ENCODE data around the gene SMARCA2. TPM values are rescaled to one million over a fixed set of nuclear protein-coding genes. Genes with fewer than 3 reads are reported as not detected.

Gene SMARCA2
- total and polyA plus RNA-seq, 10 of the 15 experiments (the other 5 are each of a cell fraction or from before 2014, with no cell fraction given), result 100 to 392 (median 204) TPM

DNA sequence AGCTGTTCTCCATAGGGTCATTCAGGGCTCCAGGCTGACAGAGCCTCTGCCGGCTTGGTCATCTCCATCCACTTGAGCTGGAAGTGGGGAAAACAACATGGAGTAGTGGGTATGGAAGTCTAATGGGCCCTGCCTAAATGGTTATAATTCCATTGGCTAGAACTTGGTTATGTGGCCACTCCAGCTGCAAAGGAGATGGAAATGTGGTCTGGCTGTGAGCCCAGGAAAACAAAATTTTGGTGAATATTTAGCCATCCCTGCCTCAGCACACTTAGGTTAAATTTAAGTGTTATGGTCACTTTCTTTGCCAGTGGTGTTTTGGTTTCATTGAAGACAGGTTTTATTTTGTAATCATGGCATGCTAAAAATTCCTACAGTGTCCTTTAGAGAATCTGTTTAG is 112.3 kb downstream of the SMARCA2 start:
- peaks cover 44% of the 10 kb centered on the region for H3K79me2 ChIP-seq (ENCODE audit: control insufficient read depth, insufficient read depth, low read length)

DNA sequence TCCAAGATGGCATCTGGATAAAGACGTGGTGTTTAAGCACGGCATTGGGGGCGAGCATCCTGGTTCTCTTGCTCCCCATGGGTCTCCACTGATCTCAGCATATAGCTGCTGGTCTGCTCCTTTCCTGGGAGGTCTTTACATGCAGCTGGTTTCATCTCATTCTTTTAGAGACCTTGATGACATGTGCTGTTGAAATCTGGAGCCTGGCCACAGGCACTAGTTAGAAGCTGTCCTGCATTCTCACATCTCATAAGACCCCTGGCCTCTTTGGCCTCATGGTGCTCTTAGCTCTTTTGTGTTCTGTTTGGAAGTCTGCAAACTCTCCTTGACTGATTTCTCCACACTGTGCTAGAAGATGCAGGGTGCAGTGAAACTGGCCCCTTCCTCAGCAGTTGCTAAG is 113.0 kb downstream of the SMARCA2 start:
- BruUV-seq (replicated peaks), result no TSS peak
- Histone ChIP-seq H2AFZ (ENCODE audit: control insufficient read depth, low read depth, low read length) (no peak overlapping the region), H3K9me3 (replicated peaks; ENCODE audit: control insufficient read depth, insufficient read depth, low read length) (no peaks in the 10 kb centered on the region), H3K4me1 (ENCODE audit: control insufficient read depth, insufficient read depth, low read length) (peaks cover 8% of the 10 kb centered on the region), H3K9ac (ENCODE audit: control insufficient read depth, insufficient read depth, low read length) (no peak overlapping the region), H3K27ac (ENCODE audit: control insufficient read depth, insufficient read depth) (no peak overlapping the region), H4K20me1 (ENCODE audit: control insufficient read depth, insufficient read depth) (peaks cover 17% of the 10 kb centered on the region), H3K4me3 (no peak overlapping the region), H3K27me3 (replicated peaks in 1 of 2; ENCODE audit: control insufficient read depth in 2 of 2, insufficient read depth in 2 of 2, low read length in 1 of 2) (no peaks in the 10 kb centered on the region), H3K36me3 (ENCODE audit: control insufficient read depth in 2 of 2, insufficient read depth in 2 of 2, low read length in 1 of 2) (peaks cover 23 to 52% of the 10 kb centered on the region in 2 experiments), H3K4me2 (ENCODE audit: control insufficient read depth, insufficient read depth) (no peak overlapping the region), H3K79me2 (ENCODE audit: control insufficient read depth, insufficient read depth, low read length) (peaks cover 46% of the 10 kb centered on the region)
- RAD21 ChIA-PET (ENCODE audit: unreplicated experiment), result interaction anchor here (1.1 kb wide), 1 partner anchor 10 kb away, joined by 3 read pairs; no protein-coding TSS in a partner anchor
- intact Hi-C loops (cut with micrococcal nuclease; ENCODE audit: unreplicated experiment), result no loop called here
- no peak for FAIRE-seq
- DNase-seq (ENCODE audit: low read depth, low spot score), result no peak
- 31% methylated on average over 3 of the region's 3 CpGs for WGBS (ENCODE audit: insufficient coverage, insufficient replicate concordance, low lambda C conversion rate, missing lambda C conversion rate)
- in situ Hi-C loops (cut with MboI), result no loop called here
- CTCF ChIA-PET, result interaction anchor here (1.0 to 1.3 kb wide), 2 partner anchors 12 to 50 kb away, joined by 4 to 5 read pairs; no protein-coding TSS in a partner anchor
- POLR2A ChIA-PET, result no interaction called here
- SMC1A ChIA-PET (ENCODE audit: uncharacterized antibody, unreplicated experiment), result interaction anchor here (0.6 to 2.2 kb wide), 3 partner anchors 15 to 129 kb away, joined by 3 to 9 read pairs (median 5); no protein-coding TSS in a partner anchor
- ATAC-seq, result no peak
- TF ChIP-seq KAT2A (conservative IDR thresholded peaks at IDR 0.05; ENCODE audit: control insufficient read depth, low read depth, low read length), result no peak
- no peak for TF ChIP-seq CREM (IDR thresholded peaks at IDR 0.05; ENCODE audit: low read depth)
- TF ChIP-seq, protein P1, sequence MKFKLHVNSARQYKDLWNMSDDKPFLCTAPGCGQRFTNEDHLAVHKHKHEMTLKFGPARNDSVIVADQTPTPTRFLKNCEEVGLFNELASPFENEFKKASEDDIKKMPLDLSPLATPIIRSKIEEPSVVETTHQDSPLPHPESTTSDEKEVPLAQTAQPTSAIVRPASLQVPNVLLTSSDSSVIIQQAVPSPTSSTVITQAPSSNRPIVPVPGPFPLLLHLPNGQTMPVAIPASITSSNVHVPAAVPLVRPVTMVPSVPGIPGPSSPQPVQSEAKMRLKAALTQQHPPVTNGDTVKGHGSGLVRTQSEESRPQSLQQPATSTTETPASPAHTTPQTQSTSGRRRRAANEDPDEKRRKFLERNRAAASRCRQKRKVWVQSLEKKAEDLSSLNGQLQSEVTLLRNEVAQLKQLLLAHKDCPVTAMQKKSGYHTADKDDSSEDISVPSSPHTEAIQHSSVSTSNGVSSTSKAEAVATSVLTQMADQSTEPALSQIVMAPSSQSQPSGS (IDR thresholded peaks at IDR 0.05; ENCODE audit: low read length), result no peak
- TF ChIP-seq, protein P2, sequence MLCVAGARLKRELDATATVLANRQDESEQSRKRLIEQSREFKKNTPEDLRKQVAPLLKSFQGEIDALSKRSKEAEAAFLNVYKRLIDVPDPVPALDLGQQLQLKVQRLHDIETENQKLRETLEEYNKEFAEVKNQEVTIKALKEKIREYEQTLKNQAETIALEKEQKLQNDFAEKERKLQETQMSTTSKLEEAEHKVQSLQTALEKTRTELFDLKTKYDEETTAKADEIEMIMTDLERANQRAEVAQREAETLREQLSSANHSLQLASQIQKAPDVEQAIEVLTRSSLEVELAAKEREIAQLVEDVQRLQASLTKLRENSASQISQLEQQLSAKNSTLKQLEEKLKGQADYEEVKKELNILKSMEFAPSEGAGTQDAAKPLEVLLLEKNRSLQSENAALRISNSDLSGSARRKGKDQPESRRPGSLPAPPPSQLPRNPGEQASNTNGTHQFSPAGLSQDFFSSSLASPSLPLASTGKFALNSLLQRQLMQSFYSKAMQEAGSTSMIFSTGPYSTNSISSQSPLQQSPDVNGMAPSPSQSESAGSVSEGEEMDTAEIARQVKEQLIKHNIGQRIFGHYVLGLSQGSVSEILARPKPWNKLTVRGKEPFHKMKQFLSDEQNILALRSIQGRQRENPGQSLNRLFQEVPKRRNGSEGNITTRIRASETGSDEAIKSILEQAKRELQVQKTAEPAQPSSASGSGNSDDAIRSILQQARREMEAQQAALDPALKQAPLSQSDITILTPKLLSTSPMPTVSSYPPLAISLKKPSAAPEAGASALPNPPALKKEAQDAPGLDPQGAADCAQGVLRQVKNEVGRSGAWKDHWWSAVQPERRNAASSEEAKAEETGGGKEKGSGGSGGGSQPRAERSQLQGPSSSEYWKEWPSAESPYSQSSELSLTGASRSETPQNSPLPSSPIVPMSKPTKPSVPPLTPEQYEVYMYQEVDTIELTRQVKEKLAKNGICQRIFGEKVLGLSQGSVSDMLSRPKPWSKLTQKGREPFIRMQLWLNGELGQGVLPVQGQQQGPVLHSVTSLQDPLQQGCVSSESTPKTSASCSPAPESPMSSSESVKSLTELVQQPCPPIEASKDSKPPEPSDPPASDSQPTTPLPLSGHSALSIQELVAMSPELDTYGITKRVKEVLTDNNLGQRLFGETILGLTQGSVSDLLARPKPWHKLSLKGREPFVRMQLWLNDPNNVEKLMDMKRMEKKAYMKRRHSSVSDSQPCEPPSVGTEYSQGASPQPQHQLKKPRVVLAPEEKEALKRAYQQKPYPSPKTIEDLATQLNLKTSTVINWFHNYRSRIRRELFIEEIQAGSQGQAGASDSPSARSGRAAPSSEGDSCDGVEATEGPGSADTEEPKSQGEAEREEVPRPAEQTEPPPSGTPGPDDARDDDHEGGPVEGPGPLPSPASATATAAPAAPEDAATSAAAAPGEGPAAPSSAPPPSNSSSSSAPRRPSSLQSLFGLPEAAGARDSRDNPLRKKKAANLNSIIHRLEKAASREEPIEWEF (IDR thresholded peaks at IDR 0.05; ENCODE audit: insufficient replicate concordance, low read depth, low read length), result no peak
- no peak for TF ChIP-seq ZZZ3 (IDR thresholded peaks at IDR 0.05; ENCODE audit: control insufficient read depth, insufficient read length, low read depth)

More for the DNA sequence above, 112.3 kb downstream of the SMARCA2 start:
- no peak overlapping the region for H2AFZ ChIP-seq (ENCODE audit: control insufficient read depth, low read depth, low read length)
- H4K20me1 ChIP-seq (ENCODE audit: control insufficient read depth, insufficient read depth), result peaks cover 17% of the 10 kb centered on the region
- intact Hi-C loops (cut with micrococcal nuclease; ENCODE audit: unreplicated experiment) (no loop called here), in situ Hi-C loops (cut with MboI) (no loop called here)
- no peak overlapping the region for H3K4me3 ChIP-seq
- peaks cover 8% of the 10 kb centered on the region for H3K4me1 ChIP-seq (ENCODE audit: control insufficient read depth, insufficient read depth, low read length)
- ChIA-PET RAD21 (ENCODE audit: unreplicated experiment) (no interaction called here), POLR2A (no interaction called here), SMC1A (ENCODE audit: uncharacterized antibody, unreplicated experiment) (interaction anchor here (1.3 to 2.6 kb wide), 4 partner anchors 14 to 55 kb away, joined by 4 to 9 read pairs (median 7); no protein-coding TSS in a partner anchor), CTCF (interaction anchor here (1.0 to 1.3 kb wide), 2 partner anchors 12 to 51 kb away, joined by 4 to 5 read pairs; no protein-coding TSS in a partner anchor)
- no peak overlapping the region for H3K4me2 ChIP-seq (ENCODE audit: control insufficient read depth, insufficient read depth)
- no peaks in the 10 kb centered on the region for H3K9me3 ChIP-seq (replicated peaks; ENCODE audit: control insufficient read depth, insufficient read depth, low read length)
- no TSS peak for BruUV-seq (replicated peaks)
- no peak overlapping the region for H3K27ac ChIP-seq (ENCODE audit: control insufficient read depth, insufficient read depth)
- FAIRE-seq (no peak), ATAC-seq (no peak), DNase-seq (ENCODE audit: low read depth, low spot score) (no peak)
- peaks cover 23 to 55% of the 10 kb centered on the region in 2 experiments for H3K36me3 ChIP-seq (ENCODE audit: control insufficient read depth in 2 of 2, insufficient read depth in 2 of 2, low read length in 1 of 2)
- 95% methylated on average over 1 of the region's 1 CpG for WGBS (ENCODE audit: insufficient coverage, insufficient replicate concordance, low lambda C conversion rate, missing lambda C conversion rate)
- no peaks in the 10 kb centered on the region for H3K27me3 ChIP-seq (replicated peaks in 1 of 2; ENCODE audit: control insufficient read depth in 2 of 2, insufficient read depth in 2 of 2, low read length in 1 of 2)
- TF ChIP-seq, protein P3, sequence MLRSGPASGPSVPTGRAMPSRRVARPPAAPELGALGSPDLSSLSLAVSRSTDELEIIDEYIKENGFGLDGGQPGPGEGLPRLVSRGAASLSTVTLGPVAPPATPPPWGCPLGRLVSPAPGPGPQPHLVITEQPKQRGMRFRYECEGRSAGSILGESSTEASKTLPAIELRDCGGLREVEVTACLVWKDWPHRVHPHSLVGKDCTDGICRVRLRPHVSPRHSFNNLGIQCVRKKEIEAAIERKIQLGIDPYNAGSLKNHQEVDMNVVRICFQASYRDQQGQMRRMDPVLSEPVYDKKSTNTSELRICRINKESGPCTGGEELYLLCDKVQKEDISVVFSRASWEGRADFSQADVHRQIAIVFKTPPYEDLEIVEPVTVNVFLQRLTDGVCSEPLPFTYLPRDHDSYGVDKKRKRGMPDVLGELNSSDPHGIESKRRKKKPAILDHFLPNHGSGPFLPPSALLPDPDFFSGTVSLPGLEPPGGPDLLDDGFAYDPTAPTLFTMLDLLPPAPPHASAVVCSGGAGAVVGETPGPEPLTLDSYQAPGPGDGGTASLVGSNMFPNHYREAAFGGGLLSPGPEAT (IDR thresholded peaks at IDR 0.05; ENCODE audit: low read depth), result no peak
- TF ChIP-seq ETV6 (conservative IDR thresholded peaks at IDR 0.05 in 1 of 2, IDR thresholded peaks at IDR 0.05 in 1 of 2; ENCODE audit: borderline replicate concordance in 1 of 2, low read depth in 1 of 2), result no peak
- TF ChIP-seq YBX1 (IDR thresholded peaks at IDR 0.05), result no peak
- no peak for TF ChIP-seq CHD4 (IDR thresholded peaks at IDR 0.05)
- H3K9ac ChIP-seq (ENCODE audit: control insufficient read depth, insufficient read depth, low read length), result no peak overlapping the region

All from GM12878 (cell line).